Measurements from ENCODE around the gene ARRB1. TPM values are rescaled to one million over a fixed set of nuclear protein-coding genes. Genes with fewer than 3 reads are reported as not detected.
"Not testable (repeated sequence)": the region's sequence is repeated elsewhere in the genome, so short reads cannot be mapped to it uniquely, and the experiment has no call there.

Gene ARRB1
- polyA plus RNA-seq, 2 donors: 4.9 to 5.0 TPM

DNA sequence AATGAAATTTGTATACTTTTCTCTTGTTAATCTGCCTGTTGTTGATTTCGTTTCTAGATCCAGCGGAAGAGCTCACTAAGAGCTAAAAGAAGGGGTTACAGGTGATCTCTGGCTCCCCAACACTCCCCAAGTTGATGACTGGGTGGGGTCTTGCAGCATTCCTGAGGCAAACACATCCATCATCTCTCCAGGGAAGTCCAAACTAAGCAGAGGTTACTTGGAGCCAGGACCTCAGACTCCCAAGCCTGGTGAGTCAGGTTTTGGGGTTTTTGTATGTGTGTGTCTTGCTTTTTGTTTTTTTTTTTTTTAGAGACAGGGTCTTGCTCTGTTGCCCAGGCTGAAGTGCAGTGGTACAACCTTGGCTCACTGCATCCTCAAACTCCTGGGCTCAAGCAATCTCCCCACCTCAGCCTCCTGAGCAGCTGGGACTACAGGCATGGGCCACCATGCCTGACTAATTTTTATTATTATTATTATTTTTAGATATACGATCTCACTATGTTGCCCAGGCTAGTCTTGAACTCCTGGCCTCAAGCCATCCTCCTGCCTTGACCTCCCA is 36.4 kb upstream of the ARRB1 start:
- WGBS, 2 donors: 68 to 72% methylated on average over 3 of the region's 3 CpGs
- no peaks in the 10 kb centered on the region for H3K4me1 ChIP-seq (ENCODE audit: control insufficient read depth in 2 of 2, insufficient read depth in 2 of 2, low read length in 1 of 2)
- no peak overlapping the region for H3K4me3 ChIP-seq (ENCODE audit: low read depth in 1 of 2, low read length in 2 of 2)
- H3K27me3 ChIP-seq (ENCODE audit: control insufficient read depth in 1 of 2, insufficient read depth in 2 of 2, low read length in 2 of 2): no peaks in the 10 kb centered on the region
- H3K27ac ChIP-seq (ENCODE audit: low read depth in 2 of 2, low read length in 1 of 2): no peak overlapping the region
- no peaks in the 10 kb centered on the region for H3K36me3 ChIP-seq (ENCODE audit: control insufficient read depth in 2 of 2, insufficient read depth in 2 of 2, low read length in 1 of 2)
- H3K9me3 ChIP-seq (ENCODE audit: control insufficient read depth in 2 of 2, insufficient read depth in 1 of 2, low read depth in 1 of 2, low read length in 1 of 2): no peaks in the 10 kb centered on the region

DNA sequence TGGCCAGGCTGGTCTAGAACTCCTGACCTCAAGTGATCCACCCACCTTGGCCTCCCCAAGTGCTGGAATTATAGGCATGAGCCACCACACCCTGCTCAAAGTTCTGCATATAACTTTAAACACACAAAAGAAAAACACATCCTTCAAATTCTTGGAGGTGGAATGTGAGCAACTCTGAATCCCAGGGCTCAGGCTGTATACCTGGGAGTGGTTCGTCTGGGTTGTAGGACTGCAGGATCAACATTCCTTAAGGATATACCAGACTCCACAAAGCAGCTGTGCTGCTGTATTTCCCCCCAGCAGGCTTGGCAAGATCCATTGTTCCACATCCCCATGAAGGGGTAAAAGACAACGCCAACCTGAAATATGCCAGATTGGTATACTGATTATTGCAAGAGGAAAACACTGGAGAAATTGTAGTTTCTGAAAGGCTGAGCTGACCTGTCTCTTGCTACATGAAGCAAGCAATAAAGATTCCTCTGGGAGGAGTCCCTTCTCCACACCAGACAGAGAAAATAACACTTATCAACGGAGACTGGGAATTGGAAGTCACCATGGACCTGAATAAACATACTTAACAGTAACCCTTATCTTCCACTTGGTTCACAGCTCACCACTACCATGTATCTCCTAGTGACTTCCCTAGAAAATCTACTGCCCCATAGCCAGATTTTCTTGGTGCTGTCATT is 35.6 kb upstream of the ARRB1 start:
- Histone ChIP-seq H3K4me1 (ENCODE audit: control insufficient read depth in 2 of 2, insufficient read depth in 2 of 2, low read length in 1 of 2) (no peaks in the 10 kb centered on the region), H3K27ac (ENCODE audit: low read depth in 2 of 2, low read length in 1 of 2) (no peak overlapping the region), H3K9me3 (ENCODE audit: control insufficient read depth in 2 of 2, insufficient read depth in 1 of 2, low read depth in 1 of 2, low read length in 1 of 2) (no peaks in the 10 kb centered on the region), H3K4me3 (ENCODE audit: low read depth in 1 of 2, low read length in 2 of 2) (no peak overlapping the region), H3K27me3 (ENCODE audit: control insufficient read depth in 1 of 2, insufficient read depth in 2 of 2, low read length in 2 of 2) (no peaks in the 10 kb centered on the region), H3K36me3 (ENCODE audit: control insufficient read depth in 2 of 2, insufficient read depth in 2 of 2, low read length in 1 of 2) (no peaks in the 10 kb centered on the region)
- WGBS, 2 donors: 45 to 49% methylated on average over 3 of the region's 3 CpGs

DNA sequence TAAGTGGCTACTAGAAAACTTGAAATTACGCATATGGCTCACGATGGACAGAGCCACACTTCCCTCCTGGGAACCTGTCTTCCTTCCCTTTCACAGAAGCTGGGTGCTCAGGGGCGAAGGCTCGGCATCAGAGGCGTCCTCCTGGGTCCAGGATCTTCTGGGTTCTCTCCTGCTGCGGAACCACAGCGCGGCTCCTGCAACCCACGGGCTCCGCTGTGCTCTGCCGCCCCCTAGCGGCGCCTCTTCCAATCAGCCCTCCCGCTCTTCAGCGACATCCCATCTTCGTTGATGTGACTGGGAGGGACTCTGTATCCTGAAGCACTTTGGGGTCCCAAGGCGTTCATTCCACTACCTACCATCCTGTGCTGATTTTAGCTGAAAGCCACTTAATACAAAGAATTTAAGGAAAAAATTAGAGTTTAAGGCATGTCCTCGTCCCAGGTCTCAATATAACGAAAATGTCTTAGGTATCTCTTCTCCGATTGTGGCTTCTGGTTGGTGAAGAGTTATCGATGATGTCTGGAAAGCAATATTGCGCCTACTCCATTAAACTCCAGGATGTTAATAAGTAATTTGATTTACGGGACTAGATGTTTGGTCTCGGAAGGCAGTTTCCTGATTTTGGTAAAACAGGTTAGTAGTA is 33.1 kb upstream of the ARRB1 start:
- H3K4me3 ChIP-seq (ENCODE audit: low read depth in 1 of 2, low read length in 2 of 2): no peak overlapping the region
- 23 to 25% methylated on average over 24 of the region's 24 CpGs for WGBS, 2 donors
- no peaks in the 10 kb centered on the region for H3K36me3 ChIP-seq (ENCODE audit: control insufficient read depth in 2 of 2, insufficient read depth in 2 of 2, low read length in 1 of 2)
- no peaks in the 10 kb centered on the region for H3K27me3 ChIP-seq (ENCODE audit: control insufficient read depth in 1 of 2, insufficient read depth in 2 of 2, low read length in 2 of 2)
- H3K9me3 ChIP-seq (ENCODE audit: control insufficient read depth in 2 of 2, insufficient read depth in 1 of 2, low read depth in 1 of 2, low read length in 1 of 2): no peaks in the 10 kb centered on the region
- no peak overlapping the region for H3K27ac ChIP-seq (ENCODE audit: low read depth in 2 of 2, low read length in 1 of 2)
- H3K4me1 ChIP-seq (ENCODE audit: control insufficient read depth in 2 of 2, insufficient read depth in 2 of 2, low read length in 1 of 2): peaks cover 0 to 7% of the 10 kb centered on the region in 2 donors

DNA sequence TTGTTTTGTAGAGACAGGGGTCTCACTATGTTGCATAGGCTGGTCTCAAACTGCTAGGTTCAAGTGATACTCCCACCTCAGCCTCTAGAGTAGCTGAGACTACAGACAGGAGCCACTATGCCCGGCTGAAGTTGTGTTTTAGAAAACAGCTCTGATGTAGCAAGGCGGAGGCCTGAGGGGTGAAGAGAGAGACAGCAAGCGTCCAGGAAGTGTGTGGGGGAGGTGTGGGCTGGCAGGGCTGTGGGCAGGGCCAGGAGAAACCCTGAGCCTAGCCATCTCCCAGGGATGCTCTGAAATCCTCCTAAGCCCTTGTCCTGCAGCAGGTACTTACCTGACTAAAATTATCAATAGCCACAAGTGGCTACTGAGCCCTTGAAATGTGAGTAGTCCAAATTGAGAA is 31.8 kb upstream of the ARRB1 start:
- no peaks in the 10 kb centered on the region for H3K9me3 ChIP-seq (ENCODE audit: control insufficient read depth in 2 of 2, insufficient read depth in 1 of 2, low read depth in 1 of 2, low read length in 1 of 2)
- H3K27me3 ChIP-seq (ENCODE audit: control insufficient read depth in 1 of 2, insufficient read depth in 2 of 2, low read length in 2 of 2): no peaks in the 10 kb centered on the region
- no peaks in the 10 kb centered on the region for H3K36me3 ChIP-seq (ENCODE audit: control insufficient read depth in 2 of 2, insufficient read depth in 2 of 2, low read length in 1 of 2)
- H3K4me3 ChIP-seq (ENCODE audit: low read depth in 1 of 2, low read length in 2 of 2): no peak overlapping the region
- H3K27ac ChIP-seq (ENCODE audit: low read depth in 2 of 2, low read length in 1 of 2): no peak overlapping the region
- H3K4me1 ChIP-seq (ENCODE audit: control insufficient read depth in 2 of 2, insufficient read depth in 2 of 2, low read length in 1 of 2): peaks cover 0 to 7% of the 10 kb centered on the region in 2 donors
- WGBS, 2 donors: 69 to 76% methylated on average over 3 of the region's 3 CpGs

DNA sequence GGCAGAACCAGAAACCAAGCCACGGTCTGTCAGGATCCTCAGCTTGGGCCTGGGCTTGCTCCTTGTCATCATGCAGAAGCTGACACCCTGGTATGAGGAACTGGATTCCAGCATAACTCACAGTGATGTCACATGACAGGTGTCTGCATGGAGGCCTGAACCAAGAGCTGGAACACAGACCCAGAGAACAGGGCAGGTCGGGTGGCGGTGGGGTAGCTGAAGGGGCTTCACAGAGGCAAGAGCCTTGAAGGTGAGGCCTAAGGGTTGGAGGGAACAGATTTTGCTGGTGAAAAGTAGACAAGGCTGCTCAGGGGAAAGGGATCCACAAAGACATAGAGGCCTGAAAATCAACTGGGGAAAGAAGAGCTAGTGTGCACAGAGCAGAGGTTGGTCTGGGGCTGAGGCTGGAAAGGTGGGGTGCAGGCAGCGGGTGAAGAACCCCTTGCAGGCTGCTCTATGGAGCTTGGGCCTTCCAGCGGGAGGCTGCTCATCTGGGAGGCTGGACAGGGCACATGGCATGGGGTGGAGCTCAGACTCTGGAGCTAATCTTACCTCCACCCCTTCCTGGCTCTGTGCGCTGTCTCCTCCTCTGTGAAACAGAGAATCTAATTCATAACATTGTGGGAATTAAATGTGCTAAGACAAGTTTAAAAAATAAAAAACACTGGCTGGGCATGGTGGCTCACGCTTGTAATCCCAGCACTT is 29.4 kb upstream of the ARRB1 start:
- Histone ChIP-seq H3K9me3 (ENCODE audit: control insufficient read depth in 2 of 2, insufficient read depth in 1 of 2, low read depth in 1 of 2, low read length in 1 of 2) (no peaks in the 10 kb centered on the region), H3K4me1 (ENCODE audit: control insufficient read depth in 2 of 2, insufficient read depth in 2 of 2, low read length in 1 of 2) (peaks cover 0 to 7% of the 10 kb centered on the region in 2 donors), H3K36me3 (ENCODE audit: control insufficient read depth in 2 of 2, insufficient read depth in 2 of 2, low read length in 1 of 2) (no peaks in the 10 kb centered on the region), H3K4me3 (ENCODE audit: low read depth in 1 of 2, low read length in 2 of 2) (no peak overlapping the region), H3K27me3 (ENCODE audit: control insufficient read depth in 1 of 2, insufficient read depth in 2 of 2, low read length in 2 of 2) (no peaks in the 10 kb centered on the region), H3K27ac (ENCODE audit: low read depth in 2 of 2, low read length in 1 of 2) (peak overlapping the region; percentile 38 to 62)
- 60 to 68% methylated on average over 7 of the region's 7 CpGs for WGBS, 2 donors

DNA sequence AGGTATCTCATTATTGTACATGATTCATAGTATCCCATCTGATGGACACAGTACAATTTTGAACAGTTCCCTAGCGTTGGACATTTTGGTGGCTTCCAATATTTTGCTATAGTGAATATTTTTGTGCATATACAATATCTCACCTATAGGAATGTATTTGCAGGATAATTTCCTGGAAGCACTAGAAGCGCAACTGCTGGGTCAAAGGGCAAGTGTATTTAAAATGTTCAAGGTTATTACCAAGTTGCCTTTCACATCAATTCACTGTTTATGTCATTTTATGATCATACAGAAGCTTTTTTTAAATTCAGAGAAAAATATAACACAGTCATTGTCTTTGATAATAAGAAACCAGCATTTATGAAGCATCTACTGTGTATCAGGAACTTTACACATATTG is 28.8 kb upstream of the ARRB1 start:
- WGBS, 2 donors: 80 to 95% methylated on average over 2 of the region's 2 CpGs
- H3K27me3 ChIP-seq (ENCODE audit: control insufficient read depth in 1 of 2, insufficient read depth in 2 of 2, low read length in 2 of 2): no peaks in the 10 kb centered on the region
- no peaks in the 10 kb centered on the region for H3K9me3 ChIP-seq (ENCODE audit: control insufficient read depth in 2 of 2, insufficient read depth in 1 of 2, low read depth in 1 of 2, low read length in 1 of 2)
- H3K4me1 ChIP-seq (ENCODE audit: control insufficient read depth in 2 of 2, insufficient read depth in 2 of 2, low read length in 1 of 2): peaks cover 0 to 7% of the 10 kb centered on the region in 2 donors
- H3K4me3 ChIP-seq (ENCODE audit: low read depth in 1 of 2, low read length in 2 of 2): no peak overlapping the region
- H3K36me3 ChIP-seq (ENCODE audit: control insufficient read depth in 2 of 2, insufficient read depth in 2 of 2, low read length in 1 of 2): no peaks in the 10 kb centered on the region
- no peak overlapping the region for H3K27ac ChIP-seq (ENCODE audit: low read depth in 2 of 2, low read length in 1 of 2)

DNA sequence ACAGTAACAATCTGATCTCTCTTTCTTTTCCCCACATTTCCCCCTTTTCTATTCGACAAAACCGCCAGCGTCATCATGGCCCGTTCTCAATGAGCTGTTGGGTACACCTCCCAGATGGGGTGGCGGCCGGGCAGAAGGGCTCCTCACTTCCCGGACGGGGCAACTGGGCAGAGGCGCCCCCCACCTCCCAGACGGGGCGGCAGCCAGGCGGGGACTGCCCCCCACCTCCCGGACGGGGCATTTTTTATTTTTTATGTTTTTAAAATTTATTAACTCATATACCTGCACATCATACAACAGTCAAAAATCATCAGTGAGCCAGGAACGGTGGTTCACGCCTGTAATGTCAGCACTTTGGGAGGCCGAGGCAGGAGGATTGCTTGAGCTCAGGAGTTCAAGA is 27.3 kb upstream of the ARRB1 start:
- not testable (repeated sequence) for H3K27ac ChIP-seq (ENCODE audit: low read depth in 2 of 2, low read length in 1 of 2); H3K36me3 ChIP-seq (ENCODE audit: control insufficient read depth in 2 of 2, insufficient read depth in 2 of 2, low read length in 1 of 2)
- 92 to 93% methylated on average over 17 of the region's 17 CpGs for WGBS, 2 donors

DNA sequence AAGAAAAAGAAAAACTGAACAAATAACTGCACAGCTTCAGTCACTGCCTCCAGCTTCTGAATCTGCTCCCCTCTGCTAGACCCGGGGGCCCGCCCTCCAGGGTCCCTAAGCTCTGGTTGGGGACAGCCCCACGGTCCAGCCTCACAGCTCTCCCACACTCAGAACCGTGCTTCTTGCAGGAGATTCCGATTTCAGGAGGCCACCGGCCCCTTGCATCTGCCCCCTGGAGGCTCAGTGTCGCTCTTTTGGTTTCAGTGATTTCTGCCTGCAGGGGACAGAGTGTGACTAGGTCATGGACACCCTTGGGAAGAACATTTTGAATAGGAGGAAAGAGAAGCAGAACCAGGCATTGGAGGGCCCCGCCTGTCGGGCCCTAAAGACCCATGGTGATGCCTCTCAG is 24.7 kb upstream of the ARRB1 start:
- H3K9me3 ChIP-seq (ENCODE audit: control insufficient read depth in 2 of 2, insufficient read depth in 1 of 2, low read depth in 1 of 2, low read length in 1 of 2): no peaks in the 10 kb centered on the region
- H3K27me3 ChIP-seq (ENCODE audit: control insufficient read depth in 1 of 2, insufficient read depth in 2 of 2, low read length in 2 of 2): no peaks in the 10 kb centered on the region
- H3K4me3 ChIP-seq (ENCODE audit: low read depth in 1 of 2, low read length in 2 of 2): no peak overlapping the region
- WGBS, 2 donors: 88 to 90% methylated on average over 9 of the region's 9 CpGs
- H3K4me1 ChIP-seq (ENCODE audit: control insufficient read depth in 2 of 2, insufficient read depth in 2 of 2, low read length in 1 of 2): peaks cover 0 to 10% of the 10 kb centered on the region in 2 donors
- H3K27ac ChIP-seq (ENCODE audit: low read depth in 2 of 2, low read length in 1 of 2): no peak overlapping the region
- no peaks in the 10 kb centered on the region for H3K36me3 ChIP-seq (ENCODE audit: control insufficient read depth in 2 of 2, insufficient read depth in 2 of 2, low read length in 1 of 2)

More for the DNA sequence above, 27.3 kb upstream of the ARRB1 start:
- not testable (repeated sequence) for H3K4me3 ChIP-seq (ENCODE audit: low read depth in 1 of 2, low read length in 2 of 2); H3K9me3 ChIP-seq (ENCODE audit: control insufficient read depth in 2 of 2, insufficient read depth in 1 of 2, low read depth in 1 of 2, low read length in 1 of 2); H3K27me3 ChIP-seq (ENCODE audit: control insufficient read depth in 1 of 2, insufficient read depth in 2 of 2, low read length in 2 of 2); H3K4me1 ChIP-seq (ENCODE audit: control insufficient read depth in 2 of 2, insufficient read depth in 2 of 2, low read length in 1 of 2)

DNA sequence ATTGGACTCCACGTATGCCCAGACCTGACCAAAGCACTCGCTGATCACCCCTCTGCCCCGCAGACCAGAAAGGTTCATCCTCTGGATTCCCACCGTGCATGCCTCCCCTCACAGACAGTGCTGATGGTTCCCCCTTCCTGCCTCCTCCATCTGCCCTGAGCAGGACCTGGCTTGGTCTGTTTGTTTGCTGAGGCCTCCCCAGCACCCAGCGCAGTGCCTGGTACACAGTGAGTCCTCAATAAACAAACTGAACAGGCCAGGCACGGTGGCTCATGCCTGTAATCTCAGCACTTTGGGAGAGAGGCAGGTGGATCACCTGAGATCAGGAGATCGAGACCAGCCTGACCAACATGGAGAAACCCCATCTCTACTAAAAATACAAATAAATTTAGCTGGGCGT is 24.2 kb upstream of the ARRB1 start:
- 83 to 86% methylated on average over 8 of the region's 8 CpGs for WGBS, 2 donors
- H3K36me3 ChIP-seq (ENCODE audit: control insufficient read depth in 2 of 2, insufficient read depth in 2 of 2, low read length in 1 of 2): no peaks in the 10 kb centered on the region
- no peak overlapping the region for H3K27ac ChIP-seq (ENCODE audit: low read depth in 2 of 2, low read length in 1 of 2)
- H3K4me1 ChIP-seq (ENCODE audit: control insufficient read depth in 2 of 2, insufficient read depth in 2 of 2, low read length in 1 of 2): peaks cover 0 to 5% of the 10 kb centered on the region in 2 donors
- no peak overlapping the region for H3K4me3 ChIP-seq (ENCODE audit: low read depth in 1 of 2, low read length in 2 of 2)
- H3K9me3 ChIP-seq (ENCODE audit: control insufficient read depth in 2 of 2, insufficient read depth in 1 of 2, low read depth in 1 of 2, low read length in 1 of 2): no peaks in the 10 kb centered on the region
- H3K27me3 ChIP-seq (ENCODE audit: control insufficient read depth in 1 of 2, insufficient read depth in 2 of 2, low read length in 2 of 2): no peaks in the 10 kb centered on the region
